Astrocyte (in vitro differentiated cells and primary cell): Measurements from ENCODE around the gene IFRD2. TPM values are rescaled to one million over a fixed set of nuclear protein-coding genes. Genes with fewer than 3 reads are reported as not detected.

Experiments
- DNase-seq: peaks from one replicate; pipeline ENCODE4 v3.0.0-alpha.2; 2010; ENCODE audit warnings: low read depth
- FAIRE-seq: peaks from 2 replicates; lab custom pipeline; 2011; peaks lifted over from hg19 to GRCh38; lab: Jason Lieb, UNC
- H2AFZ ChIP-seq: 2 replicates; pipeline ENCODE4 v1.6.0; 2012; ENCODE audit warnings: low read depth, low read length, inconsistent platforms
- H3K27ac ChIP-seq: 2 replicates; pipeline ENCODE4 v1.5.1; 2011; ENCODE audit warnings: low read depth, low read length, inconsistent platforms
- H3K27me3 ChIP-seq: 2 replicates; pipeline ENCODE4 v1.6.0; 2011; ENCODE audit warnings: low read length, inconsistent platforms; ENCODE audit not compliant: insufficient read depth
- H3K36me3 ChIP-seq: 2 replicates; pipeline ENCODE4 v1.5.1; 2011; ENCODE audit warnings: low read length, inconsistent platforms; ENCODE audit not compliant: insufficient read depth
- H3K4me1 ChIP-seq: 2 replicates; pipeline ENCODE4 v1.5.1; 2011; ENCODE audit warnings: low read length, inconsistent platforms; ENCODE audit not compliant: insufficient read depth
- H3K4me2 ChIP-seq: 2 replicates; pipeline ENCODE4 v1.6.0; 2012; ENCODE audit warnings: low read length, inconsistent platforms
- H3K4me3 ChIP-seq: 2 replicates; pipeline ENCODE4 v1.5.1; 2011; ENCODE audit warnings: low read depth, mild to moderate bottlenecking, low read length, inconsistent platforms; ENCODE audit not compliant: insufficient read depth
- H3K79me2 ChIP-seq: 2 replicates; pipeline ENCODE4 v1.6.0; 2012; ENCODE audit warnings: mild to moderate bottlenecking, low read length, inconsistent platforms; ENCODE audit not compliant: insufficient read depth
- H3K9ac ChIP-seq: 2 replicates; pipeline ENCODE4 v1.6.0; 2012; ENCODE audit warnings: mild to moderate bottlenecking, low read length, inconsistent platforms
- H3K9me3 ChIP-seq: 2 replicates; pipeline ENCODE4 v1.5.1; 2012; ENCODE audit warnings: low read depth, mild to moderate bottlenecking, low read length, inconsistent platforms; ENCODE audit not compliant: insufficient read depth
- H4K20me1 ChIP-seq: 2 replicates; pipeline ENCODE4 v1.6.0; 2012; ENCODE audit warnings: low read length, inconsistent platforms; ENCODE audit not compliant: insufficient read depth
- H3K27ac Mint-ChIP-seq: one replicate; pipeline ENCODE4 v1.8.0; 2021; ENCODE audit warnings: mild to moderate bottlenecking, mixed read lengths; ENCODE audit not compliant: unreplicated experiment
- H3K27me3 Mint-ChIP-seq: one replicate; pipeline ENCODE4 v1.8.0; 2021; ENCODE audit warnings: low read depth, mixed read lengths; ENCODE audit not compliant: unreplicated experiment
- H3K36me3 Mint-ChIP-seq: one replicate; pipeline ENCODE4 v1.8.0; 2021; ENCODE audit warnings: low read depth, mixed read lengths; ENCODE audit not compliant: unreplicated experiment
- H3K4me1 Mint-ChIP-seq: one replicate; pipeline ENCODE4 v1.8.0; 2021; ENCODE audit warnings: low read depth, mixed read lengths; ENCODE audit not compliant: unreplicated experiment
- H3K4me3 Mint-ChIP-seq: one replicate; pipeline ENCODE4 v1.8.0; 2021; ENCODE audit warnings: mild to moderate bottlenecking, moderate library complexity, mixed read lengths; ENCODE audit not compliant: unreplicated experiment
- H3K9me3 Mint-ChIP-seq: one replicate; pipeline ENCODE4 v1.8.0; 2021; ENCODE audit warnings: mild to moderate bottlenecking, mixed read lengths; ENCODE audit not compliant: unreplicated experiment
- CTCF ChIP-seq: IDR thresholded peaks from 2 replicates; pipeline ENCODE4 v1.5.1; 2011; ENCODE audit warnings: low read depth, mild to moderate bottlenecking, inconsistent platforms, low read length, moderate library complexity; ENCODE audit not compliant: insufficient read depth
- EZH2 ChIP-seq: IDR thresholded peaks from 2 replicates; pipeline ENCODE4 v1.6.1; 2012; ENCODE audit warnings: mild to moderate bottlenecking, low read length, inconsistent platforms; ENCODE audit not compliant: insufficient read depth
- total RNA-seq: library from RNA; stranded (reverse); gene quantifications from 2 replicates; pipeline ENCODE4 v1.2.1, GENCODE V29; 2021

Gene IFRD2
- total RNA-seq, 1 donor from 2014 or later: 66.8 TPM

GRCh38 chr3:50289130-50289529 lies 3.1 kb downstream of the IFRD2 start:
- H3K79me2 ChIP-seq: peaks cover 32% of the 10 kb centered on the region
- no peak overlapping the region for H3K4me2 ChIP-seq
- H3K4me3 Mint-ChIP-seq: no peak overlapping the region
- H3K27me3 Mint-ChIP-seq: no peaks in the 10 kb centered on the region
- H3K36me3 Mint-ChIP-seq: no peaks in the 10 kb centered on the region
- H3K36me3 ChIP-seq: peaks cover 14% of the 10 kb centered on the region
- no peak for DNase-seq
- H3K27ac Mint-ChIP-seq: no peak overlapping the region
- H4K20me1 ChIP-seq: peaks cover 7% of the 10 kb centered on the region
- H3K9me3 ChIP-seq: no peaks in the 10 kb centered on the region
- TF ChIP-seq CTCF: no peak
- no peak overlapping the region for H3K9ac ChIP-seq
- H3K4me1 ChIP-seq: peaks cover 14% of the 10 kb centered on the region
- H3K27me3 ChIP-seq: no peaks in the 10 kb centered on the region
- no peak overlapping the region for H2AFZ ChIP-seq
- FAIRE-seq: no peak
- no peaks in the 10 kb centered on the region for H3K9me3 Mint-ChIP-seq
- H3K27ac ChIP-seq: no peak overlapping the region
- H3K4me1 Mint-ChIP-seq: peaks cover 7% of the 10 kb centered on the region
- no peak overlapping the region for H3K4me3 ChIP-seq

GRCh38 chr3:50288387-50289007 lies 3.7 kb downstream of the IFRD2 start:
- no peaks in the 10 kb centered on the region for H3K9me3 Mint-ChIP-seq
- no peak overlapping the region for H3K27ac Mint-ChIP-seq
- Histone ChIP-seq H4K20me1 (peaks cover 7% of the 10 kb centered on the region), H2AFZ (no peak overlapping the region), H3K9ac (no peak overlapping the region), H3K4me3 (no peak overlapping the region), H3K27me3 (no peaks in the 10 kb centered on the region), H3K36me3 (peaks cover 14% of the 10 kb centered on the region), H3K79me2 (peaks cover 32% of the 10 kb centered on the region), H3K4me2 (no peak overlapping the region), H3K27ac (no peak overlapping the region), H3K9me3 (no peaks in the 10 kb centered on the region), H3K4me1 (peaks cover 14% of the 10 kb centered on the region)
- H3K4me3 Mint-ChIP-seq: no peak overlapping the region
- H3K27me3 Mint-ChIP-seq: no peaks in the 10 kb centered on the region
- H3K36me3 Mint-ChIP-seq: no peaks in the 10 kb centered on the region
- DNase-seq (no peak), FAIRE-seq (no peak)
- peaks cover 7% of the 10 kb centered on the region for H3K4me1 Mint-ChIP-seq
- TF ChIP-seq EZH2: no peak
- no peak for TF ChIP-seq CTCF

- Histone ChIP-seq H3K79me2 (peaks cover 32% of the 10 kb centered on the region), H4K20me1 (peaks cover 7% of the 10 kb centered on the region), H3K9me3 (no peaks in the 10 kb centered on the region), H3K4me3 (no peak overlapping the region), H2AFZ (no peak overlapping the region), H3K36me3 (peaks cover 14% of the 10 kb centered on the region), H3K27ac (no peak overlapping the region), H3K9ac (no peak overlapping the region), H3K27me3 (no peaks in the 10 kb centered on the region), H3K4me2 (no peak overlapping the region), H3K4me1 (peaks cover 9% of the 10 kb centered on the region)
- H3K36me3 Mint-ChIP-seq: no peaks in the 10 kb centered on the region
- TF ChIP-seq CTCF: no peak
- TF ChIP-seq EZH2: no peak
- DNase-seq (no peak), FAIRE-seq (no peak)
- H3K9me3 Mint-ChIP-seq: no peaks in the 10 kb centered on the region
- peaks cover 3% of the 10 kb centered on the region for H3K4me1 Mint-ChIP-seq
- peak overlapping the region; percentile 53 for H3K27ac Mint-ChIP-seq
- no peak overlapping the region for H3K4me3 Mint-ChIP-seq
- H3K27me3 Mint-ChIP-seq: no peaks in the 10 kb centered on the region
Measured at GRCh38 chr3:50287262-50287661, 5.0 kb downstream of the IFRD2 start.
